ENCODE results near the gene C3.

The C3 gene

GRCh38 chr19:6744381-6745301, 24.2 kb upstream of the C3 start:
- DNase-seq, result no peak

GRCh38 chr19:6743714-6744380, 23.4 kb upstream of the C3 start:
- DNase-seq, result no peak

- no peak for DNase-seq
Measured at GRCh38 chr19:6743066-6743465, 22.6 kb upstream of the C3 start.

- DNase-seq, result no peak
Measured at GRCh38 chr19:6740589-6741343, 20.3 kb upstream of the C3 start.

- DNase-seq, result no peak
Measured at GRCh38 chr19:6739883-6740588, 19.6 kb upstream of the C3 start.

- DNase-seq, result peak; percentile 81 to 82
Measured at GRCh38 chr19:6739390-6739882, 19.0 kb upstream of the C3 start, which contains the start of gene TRIP10. Gene TRIP10 (plus strand): TSS chr19:6739680. CDS start chr19:6739762, 82 bp downstream.

- peak in 1 of 2 experiments; percentile 24 for DNase-seq
Measured at GRCh38 chr19:6738787-6739389, 18.4 kb upstream of the C3 start.

GRCh38 chr19:6737873-6738786, 17.7 kb upstream of the C3 start:
- DNase-seq, result peak; percentile 64 to 77

GRCh38 chr19:6737284-6737872, 16.9 kb upstream of the C3 start, which contains the start of gene GPR108:
Gene GPR108 (minus strand): TSS chr19:6737580. CDS start chr19:6737576, 4 bp downstream.
- DNase-seq, result peak; percentile 98 to 100

- no peak for DNase-seq
Measured at GRCh38 chr19:6736917-6737283, 16.4 kb upstream of the C3 start.

- DNase-seq, result peak; percentile 53 to 65
Measured at GRCh38 chr19:6736169-6736916, 15.9 kb upstream of the C3 start.

- DNase-seq, result no peak
Measured at GRCh38 chr19:6735181-6735911, 14.9 kb upstream of the C3 start.

GRCh38 chr19:6734096-6734696, 13.7 kb upstream of the C3 start:
- no peak for DNase-seq

- DNase-seq, result no peak
Measured at GRCh38 chr19:6733338-6734095, 13.1 kb upstream of the C3 start.

GRCh38 chr19:6732803-6733337, 12.4 kb upstream of the C3 start:
- DNase-seq, result no peak

GRCh38 chr19:6731822-6732221, 11.4 kb upstream of the C3 start:
- no peak for DNase-seq

GRCh38 chr19:6730941-6731670, 10.7 kb upstream of the C3 start:
- DNase-seq, result no peak

Measured in stimulated activated CD4-positive, alpha-beta T cell treated with anti-CD3 and anti-CD28 coated beads, Interleukin-4, amount 100 ng/mL, for 4 hours (primary cell).